Dendritic cell treated with granulocyte-macrophage colony-stimulating factor and Interleukin-4, amounts not matched to agents 40 ng/mL and 50 ng/mL, for 4 days (primary cell): ENCODE measurements around the gene BTG4.

Source experiments
- H3K27ac Mint-ChIP-seq: one replicate; pipeline ENCODE4 v1.8.0; 2022; ENCODE audit warnings: mild to moderate bottlenecking, mixed read lengths
- H3K27me3 Mint-ChIP-seq: one replicate; pipeline ENCODE4 v1.8.0; 2022; ENCODE audit warnings: mild to moderate bottlenecking, mixed read lengths
- H3K36me3 Mint-ChIP-seq: one replicate; pipeline ENCODE4 v1.8.0; 2022; ENCODE audit warnings: low read depth, mixed read lengths
- H3K4me1 Mint-ChIP-seq: one replicate; pipeline ENCODE4 v1.8.0; 2022; ENCODE audit warnings: low read depth, mixed read lengths
- H3K4me3 Mint-ChIP-seq: one replicate; pipeline ENCODE4 v1.8.0; 2022; ENCODE audit warnings: mild to moderate bottlenecking, moderate library complexity, mixed read lengths
- H3K9me3 Mint-ChIP-seq: one replicate; pipeline ENCODE4 v1.8.0; 2022; ENCODE audit warnings: mixed read lengths
- intact Hi-C: fragments of 100-400 bp; cut with micrococcal nuclease; formaldehyde crosslinking; loops from one replicate; pipeline ENCODE4 v1.15.0; 2022

Gene BTG4

GRCh38 chr11:111460856-111461255 lies 51.3 kb downstream of the BTG4 start:
- Mint-ChIP-seq H3K9me3 (no peaks in the 10 kb centered on the region), H3K4me1 (no peaks in the 10 kb centered on the region), H3K4me3 (no peak overlapping the region), H3K27me3 (peaks cover 19% of the 10 kb centered on the region), H3K27ac (no peak overlapping the region), H3K36me3 (no peaks in the 10 kb centered on the region)
- intact Hi-C loops: no loop called here

DNA sequence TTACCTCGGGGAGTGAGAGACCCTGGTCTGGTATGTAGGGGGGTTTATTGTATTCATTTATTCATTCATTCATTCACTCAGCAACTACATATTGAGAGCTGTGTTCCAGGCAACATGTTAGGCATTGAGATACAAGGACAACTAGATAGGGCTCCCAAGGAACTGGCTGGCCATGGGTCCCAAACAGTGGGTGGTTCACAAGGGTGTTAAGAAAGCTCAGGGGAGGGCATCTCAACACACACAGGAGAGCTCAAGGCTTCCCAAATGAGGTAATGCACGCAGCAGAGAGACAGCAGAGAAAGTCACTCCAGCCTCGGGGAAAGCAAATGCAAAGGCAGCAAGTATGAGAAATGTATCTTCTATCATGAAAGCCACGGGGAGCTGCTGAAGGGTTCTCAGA lies 51.8 kb downstream of the BTG4 start:
- Mint-ChIP-seq H3K4me1 (no peaks in the 10 kb centered on the region), H3K9me3 (no peaks in the 10 kb centered on the region), H3K4me3 (no peak overlapping the region), H3K36me3 (no peaks in the 10 kb centered on the region), H3K27me3 (peaks cover 20% of the 10 kb centered on the region), H3K27ac (no peak overlapping the region)
- intact Hi-C loops: no loop called here

GRCh38 chr11:111459506-111460270 lies 52.5 kb downstream of the BTG4 start:
- Mint-ChIP-seq H3K36me3 (no peaks in the 10 kb centered on the region), H3K27ac (no peak overlapping the region), H3K9me3 (no peaks in the 10 kb centered on the region), H3K4me3 (no peak overlapping the region), H3K27me3 (peaks cover 24% of the 10 kb centered on the region), H3K4me1 (no peaks in the 10 kb centered on the region)
- intact Hi-C loops: loop anchor here (10.0 kb wide), 1 partner anchor 315 kb away; no protein-coding TSS in a partner anchor

- H3K36me3 Mint-ChIP-seq: no peaks in the 10 kb centered on the region
- no peaks in the 10 kb centered on the region for H3K4me1 Mint-ChIP-seq
- no peak overlapping the region for H3K4me3 Mint-ChIP-seq
- H3K9me3 Mint-ChIP-seq: no peaks in the 10 kb centered on the region
- intact Hi-C loops: loop anchor here (10.0 kb wide), 1 partner anchor 317 kb away; no protein-coding TSS in a partner anchor
- H3K27ac Mint-ChIP-seq: no peak overlapping the region
- H3K27me3 Mint-ChIP-seq: peaks cover 28% of the 10 kb centered on the region
Measured at GRCh38 chr11:111457731-111458368, 54.3 kb downstream of the BTG4 start.

DNA sequence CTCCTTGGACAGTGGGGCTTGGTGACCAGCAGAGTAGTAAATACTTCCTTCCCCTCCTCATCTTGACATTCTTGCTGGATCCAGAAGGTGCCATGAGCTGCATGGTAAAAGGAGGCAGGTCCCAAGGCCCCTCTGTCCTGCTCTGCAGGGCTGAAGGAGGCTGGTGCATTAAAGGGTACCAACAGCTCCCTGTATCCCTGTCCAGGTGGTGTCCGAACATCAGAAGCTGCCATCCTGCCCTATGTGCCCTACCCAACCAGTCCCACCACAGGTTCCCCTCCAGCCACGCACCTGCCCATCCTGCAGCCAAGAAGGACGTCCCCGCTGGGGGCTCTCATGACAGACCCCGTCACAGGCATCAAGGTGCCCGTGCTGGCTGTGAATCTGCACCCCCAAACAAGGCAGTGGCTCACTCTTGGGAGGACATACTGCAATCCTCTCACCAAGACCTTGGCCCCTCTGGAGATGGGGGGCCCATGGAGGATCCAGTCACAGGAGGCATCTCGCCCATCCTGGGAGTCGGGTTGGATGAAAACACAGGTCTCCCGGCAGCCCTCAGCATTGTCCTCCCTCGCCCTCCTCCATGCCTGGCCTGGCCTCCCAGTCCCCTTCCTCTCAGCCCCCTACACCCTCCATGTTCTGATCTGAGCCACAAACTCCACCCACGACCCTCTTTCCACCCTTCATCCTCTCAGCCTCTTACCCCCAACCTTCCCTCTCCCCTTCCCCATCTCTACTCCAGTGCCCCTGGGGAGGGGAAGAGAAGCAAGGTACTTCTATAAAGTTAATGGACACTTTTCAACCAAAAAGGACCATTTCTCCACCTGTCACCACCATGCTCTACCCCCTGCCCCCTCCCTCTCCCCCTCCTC lies 55.1 kb downstream of the BTG4 start:
- Mint-ChIP-seq H3K4me3 (no peak overlapping the region), H3K27me3 (peaks cover 31% of the 10 kb centered on the region), H3K36me3 (no peaks in the 10 kb centered on the region), H3K27ac (no peak overlapping the region), H3K4me1 (no peaks in the 10 kb centered on the region), H3K9me3 (no peaks in the 10 kb centered on the region)
- intact Hi-C loops: loop anchor here (10.0 kb wide), 1 partner anchor 318 kb away; no protein-coding TSS in a partner anchor

GRCh38 chr11:111456086-111456858 lies 55.9 kb downstream of the BTG4 start:
- Mint-ChIP-seq H3K36me3 (no peaks in the 10 kb centered on the region), H3K27ac (no peak overlapping the region), H3K4me1 (no peaks in the 10 kb centered on the region), H3K9me3 (no peaks in the 10 kb centered on the region), H3K4me3 (no peak overlapping the region), H3K27me3 (peaks cover 30% of the 10 kb centered on the region)
- intact Hi-C loops: loop anchor here (10.0 kb wide), 1 partner anchor 319 kb away; no protein-coding TSS in a partner anchor

- Mint-ChIP-seq H3K4me3 (no peak overlapping the region), H3K9me3 (no peaks in the 10 kb centered on the region), H3K36me3 (no peaks in the 10 kb centered on the region), H3K4me1 (no peaks in the 10 kb centered on the region), H3K27ac (no peak overlapping the region), H3K27me3 (peaks cover 24% of the 10 kb centered on the region)
- intact Hi-C loops: loop anchor here (10.0 kb wide), 1 partner anchor 319 kb away; no protein-coding TSS in a partner anchor
Measured at GRCh38 chr11:111455291-111456085, 56.7 kb downstream of the BTG4 start.

DNA sequence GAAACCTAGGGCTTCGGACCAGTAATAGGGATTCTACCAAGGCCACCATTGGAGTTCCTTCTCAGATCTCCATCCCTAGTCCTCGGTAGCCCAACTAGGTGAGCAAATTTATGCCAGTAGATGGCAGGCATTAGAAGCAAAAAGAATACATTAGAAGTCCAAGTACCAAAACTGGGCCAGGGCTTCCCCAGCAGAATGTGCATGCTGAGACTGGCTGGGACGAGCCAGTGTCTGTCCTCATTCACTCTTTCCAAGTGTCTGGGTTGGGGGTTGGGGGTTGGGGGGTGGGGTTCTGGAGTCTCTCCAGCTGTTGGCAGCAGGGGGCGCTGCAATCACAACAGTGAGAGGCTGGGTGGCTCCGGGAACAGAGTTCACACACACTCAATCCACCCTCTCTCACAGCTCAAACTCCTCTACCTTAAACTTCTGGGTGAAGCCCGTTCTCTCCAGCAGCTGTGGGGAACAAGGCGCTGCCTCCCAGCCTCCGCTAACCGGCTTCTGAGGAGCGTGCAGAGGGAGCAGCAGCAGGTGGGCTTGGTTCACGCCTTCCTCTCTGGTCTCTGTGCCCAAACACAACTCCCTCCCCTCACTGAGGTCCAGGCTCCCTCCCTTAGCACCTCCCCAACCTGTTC lies 57.5 kb downstream of the BTG4 start:
- H3K4me3 Mint-ChIP-seq: no peak overlapping the region
- no peaks in the 10 kb centered on the region for H3K9me3 Mint-ChIP-seq
- peaks cover 20% of the 10 kb centered on the region for H3K27me3 Mint-ChIP-seq
- no peak overlapping the region for H3K27ac Mint-ChIP-seq
- no peaks in the 10 kb centered on the region for H3K36me3 Mint-ChIP-seq
- no peaks in the 10 kb centered on the region for H3K4me1 Mint-ChIP-seq
- intact Hi-C loops: loop anchor here (10.0 kb wide), 1 partner anchor 320 kb away; no protein-coding TSS in a partner anchor

DNA sequence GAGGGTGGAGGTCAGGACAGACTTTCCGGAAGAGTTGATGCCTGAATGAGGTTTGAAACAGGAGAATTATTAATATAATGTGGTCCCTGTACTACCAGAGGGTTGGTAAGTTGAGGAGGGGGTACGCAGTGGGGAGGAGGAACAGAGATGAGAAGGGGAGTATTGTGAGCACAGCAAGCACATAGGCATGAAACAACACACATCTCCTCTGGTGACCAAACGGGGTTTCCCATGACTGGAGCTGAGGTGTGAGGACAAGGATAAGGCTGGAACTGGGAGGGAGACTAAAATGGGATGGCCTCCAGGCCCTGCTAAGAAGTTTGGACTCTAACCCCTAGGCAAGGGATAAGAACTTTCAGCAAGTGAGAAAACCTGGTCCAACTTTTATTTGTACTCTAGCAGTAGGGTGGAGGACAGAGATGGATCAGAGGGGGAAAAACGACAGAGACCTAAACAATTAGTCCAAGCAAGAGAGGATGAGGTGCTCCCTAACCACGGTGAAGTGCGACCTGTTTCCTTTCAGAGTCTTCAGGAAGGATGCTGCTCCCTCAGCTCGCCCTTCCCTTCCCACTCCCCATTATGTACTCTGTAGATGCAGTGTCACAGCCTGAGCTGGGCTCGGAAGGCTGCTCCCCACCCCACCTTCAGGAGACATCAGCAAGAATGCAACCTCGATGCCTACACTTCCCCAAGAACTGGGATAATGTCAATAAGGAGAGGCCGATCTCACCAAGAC lies 59.2 kb downstream of the BTG4 start:
- Mint-ChIP-seq H3K27ac (no peak overlapping the region), H3K4me3 (no peak overlapping the region), H3K9me3 (no peaks in the 10 kb centered on the region), H3K36me3 (no peaks in the 10 kb centered on the region), H3K27me3 (peaks cover 16% of the 10 kb centered on the region), H3K4me1 (no peaks in the 10 kb centered on the region)
- intact Hi-C loops: loop anchor here (10.0 kb wide), 1 partner anchor 322 kb away; no protein-coding TSS in a partner anchor

- Mint-ChIP-seq H3K4me1 (peaks cover under 1% of the 10 kb centered on the region), H3K9me3 (no peaks in the 10 kb centered on the region), H3K36me3 (no peaks in the 10 kb centered on the region), H3K27ac (no peak overlapping the region), H3K27me3 (peaks cover 13% of the 10 kb centered on the region), H3K4me3 (no peak overlapping the region)
- intact Hi-C loops: loop anchor here (10.0 kb wide), 1 partner anchor 323 kb away; no protein-coding TSS in a partner anchor
Measured at GRCh38 chr11:111452146-111452545, 60.0 kb downstream of the BTG4 start.

GRCh38 chr11:111450480-111451320 lies 61.5 kb downstream of the BTG4 start:
- Mint-ChIP-seq H3K36me3 (no peaks in the 10 kb centered on the region), H3K4me1 (peaks cover 15% of the 10 kb centered on the region), H3K9me3 (no peaks in the 10 kb centered on the region), H3K4me3 (no peak overlapping the region), H3K27me3 (peaks cover 12% of the 10 kb centered on the region), H3K27ac (no peak overlapping the region)
- intact Hi-C loops: loop anchor here (10.0 kb wide), 1 partner anchor 324 kb away; no protein-coding TSS in a partner anchor
